CD1c-positive myeloid dendritic cell (primary cell): ENCODE data around the gene PCNX1.
A peak's percentile ranks its signal among the peaks of the same experiment; 100 is the strongest.
"Not testable (repeated sequence)": the region's sequence is repeated elsewhere in the genome, so short reads cannot be mapped to it uniquely, and the experiment has no call there.

Experiments
- DNase-seq: peaks from one replicate; pipeline ENCODE4 v3.0.0-alpha.2; 2016; ENCODE audit errors: extremely low spot score

The PCNX1 gene

DNA sequence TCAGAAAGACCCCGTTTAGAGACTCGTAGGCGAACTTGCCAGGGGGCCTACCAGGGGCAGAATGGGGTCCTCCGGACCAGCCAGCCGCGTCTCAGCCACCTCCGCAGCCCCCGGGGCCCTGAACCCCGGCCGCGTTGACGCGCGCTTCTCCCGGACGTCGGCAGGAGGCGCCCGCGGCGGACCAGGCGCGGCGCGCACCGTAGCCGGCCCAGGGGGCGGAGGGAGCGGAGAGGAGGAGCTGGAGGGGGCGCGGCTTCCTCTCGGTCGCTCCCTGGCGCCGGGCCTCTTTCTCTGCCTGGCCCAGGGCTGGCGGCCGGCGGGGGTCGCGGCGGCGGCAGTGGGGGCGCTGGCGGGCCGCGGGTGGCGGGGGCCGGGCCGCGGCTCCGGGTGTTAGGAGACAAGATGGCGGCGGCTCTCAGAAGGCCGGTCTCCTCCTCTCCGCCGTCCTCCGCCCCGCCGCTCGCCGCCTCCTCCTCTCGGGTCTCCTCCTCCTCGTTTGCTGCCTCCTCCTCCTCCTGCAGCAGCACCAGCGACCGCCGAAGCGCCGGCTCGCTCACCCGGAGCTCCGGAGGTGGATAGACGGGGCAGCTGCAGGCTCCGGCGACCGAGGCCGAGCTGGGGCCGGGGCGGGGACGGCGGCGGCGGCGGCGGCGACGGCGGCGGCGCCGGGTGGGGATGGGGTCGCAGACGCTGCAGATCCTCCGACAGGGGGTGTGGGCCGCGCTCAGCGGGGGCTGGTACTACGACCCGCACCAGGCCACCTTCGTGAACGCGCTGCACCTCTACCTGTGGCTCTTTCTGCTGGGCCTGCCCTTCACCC is at the start of gene PCNX1:
PCNX1 (plus strand) TSS at position 284 of the 820 bp plus-strand sequence; CDS start at position 676, 392 bp downstream.
- DNase-seq, result peak; percentile 90

DNA sequence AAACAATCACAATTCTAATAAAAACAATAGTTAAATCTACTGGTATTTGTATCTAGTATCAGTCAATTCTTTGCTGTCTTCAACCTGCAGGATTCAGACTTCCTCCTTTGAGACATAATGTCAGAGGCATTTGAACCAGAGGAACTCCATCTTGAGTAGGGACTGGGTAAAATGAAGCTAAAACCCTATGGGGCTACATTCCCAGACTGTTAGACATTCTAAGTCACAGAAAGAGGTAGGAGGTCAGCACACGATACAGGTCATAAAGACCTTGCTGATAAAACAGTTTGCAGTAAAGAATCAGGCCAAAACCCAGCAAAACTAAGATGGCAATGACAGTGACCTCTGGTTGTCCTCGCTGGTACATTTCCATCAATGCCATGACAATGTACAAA is 49.8 kb upstream of the PCNX1 start:
- no peak for DNase-seq

DNA sequence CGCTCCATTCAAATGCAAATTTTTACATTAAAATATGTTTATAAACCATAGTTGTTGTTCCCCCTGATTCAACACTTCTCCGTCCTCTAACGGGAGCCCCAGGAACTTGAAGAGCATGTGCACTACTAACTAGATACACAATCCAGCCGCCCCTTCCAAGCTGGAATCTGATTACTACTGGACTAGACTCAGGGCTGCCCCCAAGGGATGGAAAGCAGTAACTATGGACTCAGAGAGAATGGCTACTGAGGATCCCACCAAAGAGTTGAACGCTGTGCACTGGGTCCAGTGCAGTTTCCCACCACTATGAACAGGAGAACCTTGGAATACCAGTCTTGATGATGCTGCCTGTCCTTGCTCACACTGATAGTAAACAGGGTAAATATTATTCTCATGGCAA is 48.6 kb upstream of the PCNX1 start:
- DNase-seq, result no peak

DNA sequence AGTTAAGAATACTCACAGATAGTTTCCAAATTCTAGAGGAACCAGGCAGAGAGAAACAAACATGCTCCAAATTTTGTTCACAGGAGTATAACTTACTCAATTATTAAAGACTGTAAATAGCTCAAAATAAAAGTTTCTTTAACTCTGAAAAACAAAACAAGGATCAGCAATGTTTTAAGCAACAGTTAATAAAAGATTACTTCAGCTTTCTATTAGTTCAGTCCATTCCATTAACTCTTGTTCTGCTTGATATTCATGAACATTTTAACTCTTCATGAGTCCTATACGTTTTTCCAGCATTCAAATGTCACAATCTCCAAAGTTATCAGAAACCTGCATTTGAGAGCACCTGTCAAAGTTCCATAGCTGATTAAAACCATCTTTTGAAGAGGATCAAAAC is 40.3 kb upstream of the PCNX1 start:
- not testable (repeated sequence) for DNase-seq

DNA sequence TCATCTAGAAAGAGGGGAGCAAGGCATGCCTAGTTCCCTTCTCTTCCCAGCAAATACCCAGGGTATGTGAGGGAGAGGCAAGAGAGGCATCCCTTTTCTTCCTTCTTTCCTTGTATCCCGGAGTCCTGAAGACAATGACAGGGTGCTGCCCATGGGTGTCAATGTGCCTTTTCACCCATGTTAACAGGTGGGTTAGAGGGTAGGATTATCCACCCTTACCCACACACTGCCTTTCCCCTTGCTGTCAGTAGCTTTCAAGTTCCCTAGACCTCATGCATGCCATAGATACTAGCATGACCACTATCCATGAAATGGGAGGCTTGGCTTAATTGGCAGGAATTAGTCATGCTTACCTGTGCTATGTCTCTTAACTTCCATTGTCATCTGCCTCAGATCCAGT is 36.3 kb upstream of the PCNX1 start:
- DNase-seq, result no peak

DNA sequence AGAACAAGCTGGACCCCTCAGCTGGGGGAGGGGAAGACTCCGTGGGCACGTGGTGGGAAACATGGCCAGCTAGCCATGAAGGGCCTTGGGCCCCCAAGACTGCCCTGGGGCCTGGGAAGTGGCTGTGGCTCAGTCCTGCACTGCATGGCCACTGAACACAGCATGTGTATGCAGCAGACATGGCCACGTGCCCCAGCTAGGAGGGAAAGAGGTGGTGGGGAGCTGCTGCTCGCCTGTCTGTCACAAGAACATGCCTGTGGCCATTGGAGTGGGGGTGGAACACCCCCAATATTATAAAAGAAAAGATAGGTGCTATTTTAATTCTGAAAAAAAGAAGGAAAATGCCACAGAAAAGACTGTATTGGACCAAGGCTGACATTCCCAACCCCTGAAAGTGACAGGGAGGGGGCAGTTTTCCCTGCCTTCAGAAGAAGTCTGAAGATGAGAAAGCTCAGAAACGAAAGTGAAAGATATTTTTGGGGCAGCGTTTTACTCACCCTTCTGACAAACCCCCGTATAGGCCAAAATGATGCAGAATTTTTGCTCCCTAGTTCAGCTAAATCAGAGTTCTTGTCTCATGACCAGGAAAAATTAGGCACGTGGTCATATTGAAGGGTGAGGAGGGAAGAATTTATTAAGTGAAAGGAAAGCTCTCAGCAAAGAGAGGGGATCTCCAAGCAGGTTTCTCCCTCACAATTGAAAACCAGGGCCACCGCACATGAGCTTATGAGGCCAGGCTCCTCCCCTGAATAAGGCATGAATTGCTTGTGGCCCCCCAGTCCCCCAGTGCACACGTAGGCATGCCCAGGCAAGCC is 35.2 kb upstream of the PCNX1 start:
- DNase-seq, result no peak

DNA sequence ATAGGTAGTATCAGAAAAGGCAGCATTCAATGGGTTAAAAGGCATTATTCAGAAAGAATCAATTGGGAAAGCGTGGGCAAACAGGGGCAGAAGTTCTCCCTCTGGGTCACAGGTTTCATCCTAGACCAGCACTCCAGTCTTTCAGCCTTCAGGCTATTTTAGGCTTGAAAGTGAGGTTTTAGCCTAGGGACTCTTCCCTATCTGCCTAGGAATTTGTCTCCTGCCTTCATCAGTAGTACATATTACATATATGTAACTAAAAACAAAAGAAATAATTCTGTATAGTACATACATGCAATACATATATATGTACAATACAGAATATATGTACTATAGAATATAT is 34.6 kb upstream of the PCNX1 start:
- DNase-seq, result no peak

DNA sequence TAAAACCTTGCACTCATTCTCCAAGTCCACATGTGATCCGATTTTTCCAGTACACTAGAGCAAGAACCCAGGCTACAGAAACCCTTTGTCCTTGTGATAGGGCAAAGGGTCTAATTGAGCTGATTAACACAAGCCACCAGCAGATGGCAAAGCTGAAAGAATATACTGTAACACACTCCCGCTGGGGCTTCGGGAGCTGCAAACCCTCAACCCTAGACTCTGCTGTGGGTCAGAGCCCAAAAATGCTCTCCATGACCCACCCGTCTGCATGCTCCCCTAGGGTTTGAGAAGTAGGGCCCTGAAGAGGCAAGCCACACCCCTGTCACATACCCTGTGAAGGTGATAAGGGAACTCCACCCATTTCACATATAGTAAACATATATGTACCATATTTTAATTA is 33.6 kb upstream of the PCNX1 start:
- peak; percentile 39 for DNase-seq

GRCh38 chr14:70875811-70876460 is 31.3 kb upstream of the PCNX1 start:
- not testable (repeated sequence) for DNase-seq

- DNase-seq, result no peak
These were observed 27.8 kb upstream of the PCNX1 start for GRCh38 chr14:70879448-70879847.

DNA sequence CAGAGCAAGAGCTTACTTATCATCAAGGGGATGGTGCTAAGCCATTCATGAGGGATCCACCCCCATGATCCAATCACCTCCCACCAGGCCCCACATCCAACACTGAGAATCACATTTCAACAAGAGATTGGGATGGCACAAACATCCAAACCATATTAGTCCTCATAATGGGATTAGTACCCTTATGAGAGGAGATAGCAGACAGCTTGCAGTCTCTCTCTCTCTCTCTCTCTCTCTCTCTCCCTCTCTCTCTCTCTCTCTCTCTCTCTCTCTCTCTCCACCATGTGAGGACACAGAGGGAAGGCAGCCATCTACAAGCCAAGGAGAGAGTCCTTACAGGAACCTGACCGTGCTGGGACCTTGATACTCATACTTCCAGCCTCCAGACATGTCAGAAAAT is 26.4 kb upstream of the PCNX1 start:
- DNase-seq, result not testable (repeated sequence)

DNA sequence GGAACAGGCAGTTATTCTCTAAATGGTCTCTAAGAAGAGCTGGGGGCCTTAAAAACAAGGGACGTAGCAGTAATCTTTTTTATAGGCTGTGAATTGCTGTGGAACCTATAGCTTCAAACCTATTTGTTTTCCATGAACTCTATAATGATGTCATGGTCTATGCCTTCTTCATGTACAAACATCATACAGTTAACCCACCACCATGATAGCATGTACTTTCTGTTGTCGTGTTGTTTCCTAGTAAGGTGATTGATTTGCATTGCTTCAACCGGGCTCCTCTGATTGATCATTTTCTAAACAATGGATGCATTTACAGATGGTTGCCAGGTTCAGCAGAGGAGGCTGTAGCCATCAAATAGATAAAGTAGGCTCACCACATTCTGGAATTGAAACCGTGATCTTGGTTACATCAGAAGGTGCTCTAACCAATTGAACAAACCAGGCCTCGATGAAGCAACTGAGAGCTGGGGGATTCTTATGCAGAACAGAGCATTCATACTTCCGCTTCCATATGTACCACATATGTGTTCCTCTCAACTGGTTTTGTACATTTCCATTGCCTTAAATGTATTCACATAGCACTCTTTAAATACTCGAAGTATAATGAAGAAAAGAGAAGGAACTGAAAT is 25.6 kb upstream of the PCNX1 start:
- DNase-seq, result peak; percentile 92

GRCh38 chr14:70882776-70883492 is 24.3 kb upstream of the PCNX1 start:
- DNase-seq, result peak; percentile 95

- no peak for DNase-seq
These were observed 22.5 kb upstream of the PCNX1 start for GRCh38 chr14:70884595-70885342.

- no peak for DNase-seq
These were observed 21.8 kb upstream of the PCNX1 start for GRCh38 chr14:70885343-70886022.

GRCh38 chr14:70886421-70887206 is 20.6 kb upstream of the PCNX1 start:
- peak; percentile 71 for DNase-seq

- DNase-seq, result peak; percentile 92
These were observed 20.0 kb upstream of the PCNX1 start for GRCh38 chr14:70887207-70887681.

DNA sequence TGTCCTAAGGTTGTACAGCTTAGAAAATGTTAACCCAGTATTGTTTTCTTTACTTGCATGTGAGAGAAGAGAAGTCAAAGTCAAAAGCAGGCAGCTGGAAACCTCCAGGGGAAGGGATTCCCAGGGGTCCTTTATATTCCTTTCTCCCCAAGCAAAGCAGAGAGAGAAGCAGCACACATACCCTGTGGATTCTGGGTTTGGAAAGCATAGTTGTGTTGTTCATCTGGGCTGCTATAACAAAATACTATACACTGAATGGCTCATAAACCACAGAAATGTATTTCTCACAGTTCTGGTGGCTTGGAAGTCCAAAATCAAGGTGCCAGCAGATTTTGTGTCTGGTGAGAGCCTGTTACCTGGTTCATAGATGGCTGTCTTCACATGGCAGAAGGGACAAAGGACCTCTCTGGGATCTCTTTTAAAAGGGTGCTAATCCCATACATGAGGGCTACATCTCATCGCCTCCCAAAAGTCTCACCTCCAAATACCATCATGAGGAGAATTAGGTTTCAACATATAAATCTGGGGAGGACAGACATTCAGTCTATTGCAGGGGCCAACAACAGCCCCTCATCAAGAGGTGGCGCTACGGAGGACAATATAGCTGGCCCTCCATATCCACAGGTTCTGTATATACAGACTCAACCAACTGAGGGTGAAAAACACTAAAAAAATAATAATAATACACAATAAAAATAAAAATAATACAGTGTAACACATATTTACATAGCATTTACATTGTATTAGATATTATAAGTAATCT is 19.3 kb upstream of the PCNX1 start:
- no peak for DNase-seq
